ENCODE data around the gene ATP11A. TPM values are rescaled to one million over a fixed set of nuclear protein-coding genes. Genes with fewer than 3 reads are reported as not detected.

Gene ATP11A
- polyA plus RNA-seq, 4 donors: 3.2 to 79.6 (median 9.5) TPM

- peak overlapping the region in 2 of 3 donors; percentile 64 to 88 for H3K27ac ChIP-seq (ENCODE audit: low read depth in 1 of 3, low read length in 2 of 3)
- H3K9me3 ChIP-seq (ENCODE audit: control insufficient read depth in 2 of 2, insufficient read depth in 1 of 2, low read depth in 1 of 2, low read length in 1 of 2): no peaks in the 10 kb centered on the region
- no peaks in the 10 kb centered on the region for H3K27me3 ChIP-seq (ENCODE audit: control insufficient read depth in 3 of 3, insufficient read depth in 3 of 3, low read length in 3 of 3)
- 87 to 94% (median 90%) methylated on average over 15 of the region's 15 CpGs for WGBS, 3 donors
- H3K4me1 ChIP-seq (ENCODE audit: control insufficient read depth in 3 of 3, insufficient read depth in 2 of 3, low read depth in 1 of 3, low read length in 2 of 3): peaks cover 0 to 5% (median 0%) of the 10 kb centered on the region in 3 donors
- peaks cover 0 to 17% (median 0%) of the 10 kb centered on the region in 3 donors for H3K36me3 ChIP-seq (ENCODE audit: control insufficient read depth in 3 of 3, insufficient read depth in 2 of 3, low read depth in 1 of 3, low read length in 3 of 3)
- no peak for FAIRE-seq
- H3K4me3 ChIP-seq (ENCODE audit: low read depth in 1 of 3, low read length in 3 of 3): no peak overlapping the region
- no peak for DNase-seq
These were observed 51.4 kb downstream of the ATP11A start for GRCh38 chr13:112741185-112741755.

- no peaks in the 10 kb centered on the region for H3K9me3 ChIP-seq (ENCODE audit: control insufficient read depth in 2 of 2, insufficient read depth in 1 of 2, low read depth in 1 of 2, low read length in 1 of 2)
- WGBS, 3 donors: 91 to 93% (median 91%) methylated on average over 18 of the region's 18 CpGs
- peaks cover 0 to 5% (median 0%) of the 10 kb centered on the region in 3 donors for H3K4me1 ChIP-seq (ENCODE audit: control insufficient read depth in 3 of 3, insufficient read depth in 2 of 3, low read depth in 1 of 3, low read length in 2 of 3)
- H3K27ac ChIP-seq (ENCODE audit: low read depth in 1 of 3, low read length in 2 of 3): peak overlapping the region in 1 of 3 donors; percentile 88
- H3K36me3 ChIP-seq (ENCODE audit: control insufficient read depth in 3 of 3, insufficient read depth in 2 of 3, low read depth in 1 of 3, low read length in 3 of 3): peaks cover 0 to 19% (median 0%) of the 10 kb centered on the region in 3 donors
- no peak for FAIRE-seq
- H3K27me3 ChIP-seq (ENCODE audit: control insufficient read depth in 3 of 3, insufficient read depth in 3 of 3, low read length in 3 of 3): no peaks in the 10 kb centered on the region
- no peak for DNase-seq
- H3K4me3 ChIP-seq (ENCODE audit: low read depth in 1 of 3, low read length in 3 of 3): no peak overlapping the region
These were observed 52.2 kb downstream of the ATP11A start for GRCh38 chr13:112741835-112742570.

GRCh38 chr13:112742583-112742982 lies 52.7 kb downstream of the ATP11A start:
- peaks cover 0 to 5% (median 0%) of the 10 kb centered on the region in 3 donors for H3K4me1 ChIP-seq (ENCODE audit: control insufficient read depth in 3 of 3, insufficient read depth in 2 of 3, low read depth in 1 of 3, low read length in 2 of 3)
- WGBS, 3 donors: 87 to 97% (median 95%) methylated on average over 14 of the region's 14 CpGs
- FAIRE-seq (no peak), DNase-seq (no peak)
- no peak overlapping the region for H3K4me3 ChIP-seq (ENCODE audit: low read depth in 1 of 3, low read length in 3 of 3)
- H3K9me3 ChIP-seq (ENCODE audit: control insufficient read depth in 2 of 2, insufficient read depth in 1 of 2, low read depth in 1 of 2, low read length in 1 of 2): no peaks in the 10 kb centered on the region
- H3K27me3 ChIP-seq (ENCODE audit: control insufficient read depth in 3 of 3, insufficient read depth in 3 of 3, low read length in 3 of 3): no peaks in the 10 kb centered on the region
- H3K36me3 ChIP-seq (ENCODE audit: control insufficient read depth in 3 of 3, insufficient read depth in 2 of 3, low read depth in 1 of 3, low read length in 3 of 3): peaks cover 0 to 18% (median 0%) of the 10 kb centered on the region in 3 donors
- H3K27ac ChIP-seq (ENCODE audit: low read depth in 1 of 3, low read length in 2 of 3): no peak overlapping the region

GRCh38 chr13:112743451-112744167 lies 53.8 kb downstream of the ATP11A start:
- Histone ChIP-seq H3K27ac (ENCODE audit: low read depth in 1 of 3, low read length in 2 of 3) (no peak overlapping the region), H3K4me1 (ENCODE audit: control insufficient read depth in 3 of 3, insufficient read depth in 2 of 3, low read depth in 1 of 3, low read length in 2 of 3) (peaks cover 0 to 5% (median 0%) of the 10 kb centered on the region in 3 donors), H3K9me3 (ENCODE audit: control insufficient read depth in 2 of 2, insufficient read depth in 1 of 2, low read depth in 1 of 2, low read length in 1 of 2) (no peaks in the 10 kb centered on the region), H3K36me3 (ENCODE audit: control insufficient read depth in 3 of 3, insufficient read depth in 2 of 3, low read depth in 1 of 3, low read length in 3 of 3) (peaks cover 0 to 16% (median 0%) of the 10 kb centered on the region in 3 donors), H3K27me3 (ENCODE audit: control insufficient read depth in 3 of 3, insufficient read depth in 3 of 3, low read length in 3 of 3) (no peaks in the 10 kb centered on the region), H3K4me3 (ENCODE audit: low read depth in 1 of 3, low read length in 3 of 3) (no peak overlapping the region)
- no peak for DNase-seq
- 71 to 81% (median 76%) methylated on average over 12 of the region's 12 CpGs for WGBS, 3 donors
- FAIRE-seq: no peak

- Histone ChIP-seq H3K27ac (ENCODE audit: low read depth in 1 of 3, low read length in 2 of 3) (no peak overlapping the region), H3K36me3 (ENCODE audit: control insufficient read depth in 3 of 3, insufficient read depth in 2 of 3, low read depth in 1 of 3, low read length in 3 of 3) (peaks cover 0 to 18% (median 0%) of the 10 kb centered on the region in 3 donors), H3K9me3 (ENCODE audit: control insufficient read depth in 2 of 2, insufficient read depth in 1 of 2, low read depth in 1 of 2, low read length in 1 of 2) (no peaks in the 10 kb centered on the region), H3K4me1 (ENCODE audit: control insufficient read depth in 3 of 3, insufficient read depth in 2 of 3, low read depth in 1 of 3, low read length in 2 of 3) (peaks cover 0 to 5% (median 0%) of the 10 kb centered on the region in 3 donors), H3K27me3 (ENCODE audit: control insufficient read depth in 3 of 3, insufficient read depth in 3 of 3, low read length in 3 of 3) (no peaks in the 10 kb centered on the region), H3K4me3 (ENCODE audit: low read depth in 1 of 3, low read length in 3 of 3) (no peak overlapping the region)
- no peak for FAIRE-seq
- DNase-seq: no peak
- WGBS, 3 donors: 61 to 71% (median 65%) methylated on average over 22 of the region's 22 CpGs
These were observed 54.6 kb downstream of the ATP11A start for GRCh38 chr13:112744168-112745021.

- Histone ChIP-seq H3K4me3 (ENCODE audit: low read depth in 1 of 3, low read length in 3 of 3) (no peak overlapping the region), H3K27me3 (ENCODE audit: control insufficient read depth in 3 of 3, insufficient read depth in 3 of 3, low read length in 3 of 3) (no peaks in the 10 kb centered on the region), H3K4me1 (ENCODE audit: control insufficient read depth in 3 of 3, insufficient read depth in 2 of 3, low read depth in 1 of 3, low read length in 2 of 3) (peaks cover 0 to 5% (median 0%) of the 10 kb centered on the region in 3 donors), H3K36me3 (ENCODE audit: control insufficient read depth in 3 of 3, insufficient read depth in 2 of 3, low read depth in 1 of 3, low read length in 3 of 3) (peaks cover 0 to 20% (median 0%) of the 10 kb centered on the region in 3 donors), H3K9me3 (ENCODE audit: control insufficient read depth in 2 of 2, insufficient read depth in 1 of 2, low read depth in 1 of 2, low read length in 1 of 2) (no peaks in the 10 kb centered on the region), H3K27ac (ENCODE audit: low read depth in 1 of 3, low read length in 2 of 3) (no peak overlapping the region)
- DNase-seq (no peak), FAIRE-seq (no peak)
- WGBS, 3 donors: 95 to 97% (median 97%) methylated on average over 28 to 29 of the region's 29 CpGs
These were observed 56.2 kb downstream of the ATP11A start for GRCh38 chr13:112746044-112746443.

- Histone ChIP-seq H3K36me3 (ENCODE audit: control insufficient read depth in 3 of 3, insufficient read depth in 2 of 3, low read depth in 1 of 3, low read length in 3 of 3) (peaks cover 0 to 17% (median 0%) of the 10 kb centered on the region in 3 donors), H3K27ac (ENCODE audit: low read depth in 1 of 3, low read length in 2 of 3) (no peak overlapping the region), H3K4me1 (ENCODE audit: control insufficient read depth in 3 of 3, insufficient read depth in 2 of 3, low read depth in 1 of 3, low read length in 2 of 3) (no peaks in the 10 kb centered on the region), H3K27me3 (ENCODE audit: control insufficient read depth in 3 of 3, insufficient read depth in 3 of 3, low read length in 3 of 3) (no peaks in the 10 kb centered on the region), H3K4me3 (ENCODE audit: low read depth in 1 of 3, low read length in 3 of 3) (no peak overlapping the region), H3K9me3 (ENCODE audit: control insufficient read depth in 2 of 2, insufficient read depth in 1 of 2, low read depth in 1 of 2, low read length in 1 of 2) (no peaks in the 10 kb centered on the region)
- no peak for DNase-seq
- WGBS, 3 donors: 86 to 90% (median 90%) methylated on average over 9 of the region's 9 CpGs
- no peak for FAIRE-seq
These were observed 57.4 kb downstream of the ATP11A start for GRCh38 chr13:112747256-112747655.

Measured in small intestine (tissue), 7 donors.